ENCODE results near the gene SFRP2. TPM values are rescaled to one million over a fixed set of nuclear protein-coding genes. Genes with fewer than 3 reads are reported as not detected.
A peak's percentile ranks its signal among the peaks of the same experiment; 100 is the strongest.

SFRP2 gene, protein sequence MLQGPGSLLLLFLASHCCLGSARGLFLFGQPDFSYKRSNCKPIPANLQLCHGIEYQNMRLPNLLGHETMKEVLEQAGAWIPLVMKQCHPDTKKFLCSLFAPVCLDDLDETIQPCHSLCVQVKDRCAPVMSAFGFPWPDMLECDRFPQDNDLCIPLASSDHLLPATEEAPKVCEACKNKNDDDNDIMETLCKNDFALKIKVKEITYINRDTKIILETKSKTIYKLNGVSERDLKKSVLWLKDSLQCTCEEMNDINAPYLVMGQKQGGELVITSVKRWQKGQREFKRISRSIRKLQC
- total RNA-seq = not detected

DNA sequence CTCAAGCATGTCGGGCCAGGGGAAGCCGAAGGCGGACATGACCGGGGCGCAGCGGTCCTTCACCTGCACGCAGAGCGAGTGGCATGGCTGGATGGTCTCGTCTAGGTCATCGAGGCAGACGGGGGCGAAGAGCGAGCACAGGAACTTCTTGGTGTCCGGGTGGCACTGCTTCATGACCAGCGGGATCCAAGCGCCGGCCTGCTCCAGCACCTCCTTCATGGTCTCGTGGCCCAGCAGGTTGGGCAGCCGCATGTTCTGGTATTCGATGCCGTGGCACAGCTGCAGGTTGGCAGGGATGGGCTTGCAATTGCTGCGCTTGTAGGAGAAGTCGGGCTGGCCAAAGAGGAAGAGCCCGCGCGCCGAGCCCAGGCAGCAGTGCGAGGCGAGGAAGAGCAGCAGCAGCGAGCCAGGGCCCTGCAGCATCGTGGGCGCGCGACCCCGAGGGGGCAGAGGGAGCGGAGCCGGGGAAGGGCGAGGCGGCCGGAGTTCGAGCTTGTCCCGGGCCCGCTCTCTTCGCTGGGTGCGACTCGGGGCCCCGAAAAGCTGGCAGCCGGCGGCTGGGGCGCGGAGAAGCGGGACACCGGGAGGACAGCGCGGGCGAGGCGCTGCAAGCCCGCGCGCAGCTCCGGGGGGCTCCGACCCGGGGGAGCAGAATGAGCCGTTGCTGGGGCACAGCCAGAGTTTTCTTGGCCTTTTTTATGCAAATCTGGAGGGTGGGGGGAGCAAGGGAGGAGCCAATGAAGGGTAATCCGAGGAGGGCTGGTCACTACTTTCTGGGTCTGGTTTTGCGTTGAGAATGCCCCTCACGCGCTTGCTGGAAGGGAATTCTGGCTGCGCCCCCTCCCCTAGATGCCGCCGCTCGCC, at the start of gene SFRP2:
Gene SFRP2 (minus strand): TSS at position 671 of the 864 bp plus-strand sequence. CDS start 248 bp downstream, at position 423.
- ATAC-seq = no peak
- H3K36me3 Mint-ChIP-seq = peaks cover 6 to 13% of the 10 kb centered on the region in 2 donors

DNA sequence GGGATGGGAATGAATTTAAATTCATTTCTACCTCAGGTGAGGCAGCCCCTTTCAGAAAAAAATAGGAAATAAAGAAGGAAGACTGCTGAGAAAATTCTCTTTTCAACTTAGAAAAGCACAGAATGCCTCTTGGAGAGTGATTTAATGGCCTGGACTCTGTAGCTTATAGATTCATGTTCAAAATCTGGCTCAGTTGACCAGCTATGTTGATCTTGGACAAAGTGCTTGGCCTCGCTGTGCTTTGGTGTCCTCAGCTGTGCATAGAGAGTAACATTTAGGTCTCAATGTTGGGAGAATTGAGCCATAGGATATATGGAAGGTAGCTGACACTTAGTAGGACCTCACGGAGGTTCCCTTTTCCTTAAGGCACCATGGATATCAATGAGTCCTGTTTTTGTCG, 49.7 kb upstream of the SFRP2 start:
- H3K36me3 Mint-ChIP-seq = no peaks in the 10 kb centered on the region
- ATAC-seq (no peak), DNase-seq (ENCODE audit: low spot score in 2 of 2) (no peak)
- no peak overlapping the region for H3K27ac Mint-ChIP-seq
- no peaks in the 10 kb centered on the region for H3K9me3 Mint-ChIP-seq

More for the DNA sequence above, at the start of gene SFRP2:
- H3K27ac Mint-ChIP-seq = no peak within 1 kb of the TSS
- no peaks in the 10 kb centered on the region for H3K9me3 Mint-ChIP-seq
- DNase-seq (ENCODE audit: low spot score in 2 of 2) = no peak

DNA sequence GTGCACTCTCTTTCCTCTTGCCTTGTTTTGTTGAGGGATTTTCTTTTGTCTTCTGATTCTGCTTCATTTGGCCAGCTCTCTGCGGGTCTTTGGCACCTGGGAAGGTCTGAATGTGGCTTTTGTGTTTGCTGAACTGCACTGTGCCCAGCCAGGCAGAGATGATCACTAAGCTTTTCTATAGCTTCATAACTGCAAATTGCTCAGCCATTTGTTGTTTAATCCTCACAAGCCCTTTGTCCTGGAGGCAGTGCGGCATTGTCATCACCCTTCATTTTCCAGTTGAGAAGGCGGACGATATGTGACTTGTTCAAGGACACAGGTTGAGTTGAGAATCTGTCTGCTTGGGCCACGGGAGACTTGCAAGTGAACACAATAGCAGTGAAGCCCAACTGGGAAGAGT, 46.0 kb upstream of the SFRP2 start:
- Mint-ChIP-seq H3K36me3 (no peaks in the 10 kb centered on the region), H3K27ac (no peak overlapping the region), H3K9me3 (no peaks in the 10 kb centered on the region)
- DNase-seq (ENCODE audit: low spot score in 2 of 2) (no peak), ATAC-seq (no peak)

DNA sequence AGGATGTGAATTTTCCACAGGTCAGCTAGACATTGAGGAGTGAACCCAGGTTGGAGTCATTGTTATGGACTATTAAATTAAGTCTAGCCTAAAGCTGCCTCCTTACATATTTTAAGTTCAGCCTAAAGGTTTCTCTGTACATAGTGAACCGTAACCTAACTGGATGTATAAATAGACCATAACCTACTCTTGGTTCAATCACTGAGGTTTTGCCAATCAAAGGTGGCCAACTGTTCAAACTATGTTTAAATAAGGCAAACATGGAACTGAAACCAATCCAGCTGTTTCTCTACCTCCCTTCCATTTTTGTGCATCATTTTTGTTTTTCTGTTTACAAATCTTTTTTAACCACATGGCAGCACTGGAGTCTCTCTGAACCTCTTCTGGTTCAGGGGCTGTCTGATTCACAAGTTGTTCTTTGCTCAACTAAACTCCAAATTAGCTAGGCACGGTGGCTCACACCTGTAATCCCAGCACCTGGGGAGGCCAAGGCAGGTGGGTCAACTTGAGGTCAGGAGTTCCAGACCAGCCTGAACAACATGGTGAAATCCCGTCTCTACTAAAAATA, 43.9 kb upstream of the SFRP2 start:
- no peak for ATAC-seq
- H3K27ac Mint-ChIP-seq = no peak overlapping the region
- DNase-seq (ENCODE audit: low spot score in 2 of 2) = no peak
- no peaks in the 10 kb centered on the region for H3K36me3 Mint-ChIP-seq
- H3K9me3 Mint-ChIP-seq = no peaks in the 10 kb centered on the region

DNA sequence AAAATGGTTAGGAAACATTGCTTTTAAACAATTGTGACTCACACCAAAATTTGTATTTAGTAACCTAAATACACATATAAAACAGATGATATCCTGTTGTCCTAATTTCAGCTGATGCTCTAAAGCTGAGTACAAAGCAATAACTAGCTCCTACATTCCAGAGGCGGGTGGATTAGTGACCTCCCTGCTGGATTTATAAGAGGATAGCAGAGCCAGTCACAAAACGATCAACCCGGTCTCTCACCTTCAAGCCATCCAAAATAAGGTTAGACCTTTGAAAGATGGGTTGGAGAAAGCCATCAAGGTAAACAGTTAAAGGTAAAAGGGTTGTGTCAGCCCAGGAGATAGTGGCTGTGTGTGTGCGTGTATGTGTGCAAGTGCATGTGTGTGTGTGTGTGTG, 43.2 kb upstream of the SFRP2 start:
- H3K27ac Mint-ChIP-seq = no peak overlapping the region
- ATAC-seq (no peak), DNase-seq (ENCODE audit: low spot score in 2 of 2) (no peak)
- no peaks in the 10 kb centered on the region for H3K9me3 Mint-ChIP-seq
- no peaks in the 10 kb centered on the region for H3K36me3 Mint-ChIP-seq

DNA sequence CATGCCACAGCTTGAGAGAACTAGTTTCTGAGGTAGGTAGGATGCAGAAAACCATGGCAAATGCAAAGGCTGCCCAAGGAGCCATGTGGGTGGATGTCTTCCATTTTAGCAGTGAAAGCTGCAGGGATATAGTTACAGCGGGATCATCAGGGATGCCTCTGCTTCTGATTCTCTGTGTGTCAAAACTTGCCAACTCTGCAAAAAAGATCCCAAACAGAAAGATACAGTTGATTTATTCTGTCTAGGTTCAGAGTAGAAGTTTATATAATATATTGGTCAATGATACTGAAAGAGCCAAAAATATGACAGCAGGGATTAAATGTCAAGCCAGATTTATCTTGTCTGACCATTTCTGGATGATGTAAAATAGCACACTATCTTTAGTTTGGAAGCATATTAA, 42.4 kb upstream of the SFRP2 start:
- Mint-ChIP-seq H3K36me3 (no peaks in the 10 kb centered on the region), H3K27ac (no peak overlapping the region), H3K9me3 (no peaks in the 10 kb centered on the region)
- no peak for DNase-seq (ENCODE audit: low spot score in 2 of 2)
- ATAC-seq = no peak

DNA sequence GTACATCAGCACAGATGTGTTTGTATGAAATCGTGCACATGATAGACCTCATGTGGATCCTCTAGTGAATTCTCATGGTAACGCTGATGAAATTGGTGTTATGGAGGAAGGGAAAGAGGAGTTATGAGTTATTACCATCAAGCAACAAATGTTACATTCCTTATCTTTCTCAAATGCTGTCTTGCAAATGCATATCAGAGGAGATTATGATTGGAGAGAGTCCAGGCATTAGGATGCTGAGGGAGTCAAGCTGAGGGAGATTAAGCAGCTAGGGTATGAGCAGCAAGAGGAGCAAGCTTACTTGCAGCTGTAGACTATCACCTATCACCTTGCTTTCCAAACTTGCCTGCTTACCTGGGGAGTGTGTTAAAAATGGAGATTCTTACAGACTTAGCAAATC, 36.8 kb upstream of the SFRP2 start:
- DNase-seq (ENCODE audit: low spot score in 2 of 2) (no peak), ATAC-seq (no peak)
- no peak overlapping the region for H3K27ac Mint-ChIP-seq
- no peaks in the 10 kb centered on the region for H3K9me3 Mint-ChIP-seq
- H3K36me3 Mint-ChIP-seq = no peaks in the 10 kb centered on the region

DNA sequence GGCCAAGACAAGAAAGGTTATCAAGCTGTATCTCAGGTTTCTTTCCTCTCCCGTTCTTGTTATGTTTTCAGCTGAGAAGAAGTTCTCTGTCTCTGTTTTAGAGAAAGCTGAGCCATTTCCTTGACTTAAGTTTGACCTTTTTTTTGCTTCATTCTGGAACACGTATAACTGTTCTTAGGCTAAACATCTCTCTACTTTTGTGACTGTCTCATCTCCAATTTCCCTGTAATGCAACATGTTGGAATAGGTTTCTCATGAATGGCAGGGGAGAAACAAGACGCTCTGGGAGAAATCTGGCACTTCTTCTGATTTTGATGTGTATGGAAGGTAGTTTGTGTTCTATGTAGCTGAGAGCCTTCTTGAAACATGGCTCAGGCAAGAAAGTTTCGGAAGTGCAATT, 36.2 kb upstream of the SFRP2 start:
- Mint-ChIP-seq H3K27ac (no peak overlapping the region), H3K36me3 (no peaks in the 10 kb centered on the region), H3K9me3 (no peaks in the 10 kb centered on the region)
- ATAC-seq (no peak), DNase-seq (ENCODE audit: low spot score in 2 of 2) (no peak)

DNA sequence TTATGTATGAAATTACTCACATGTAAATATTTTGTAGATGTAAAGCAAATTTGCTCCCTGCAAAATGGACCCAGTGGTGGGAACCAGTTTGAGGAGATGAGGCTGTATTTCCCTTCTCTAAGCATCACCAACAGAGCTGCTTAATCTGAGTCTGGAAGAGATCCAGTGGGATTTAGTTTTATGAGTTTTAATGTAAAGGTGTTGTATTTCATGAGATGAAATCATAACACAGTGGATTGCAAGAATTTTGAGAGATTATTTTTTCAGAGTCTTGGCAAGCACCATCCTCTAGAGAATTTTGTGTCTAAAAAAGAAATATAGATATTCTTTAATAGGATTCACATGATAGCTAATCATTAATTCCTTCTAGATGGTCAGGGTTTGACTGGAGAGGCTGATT, 35.6 kb upstream of the SFRP2 start:
- peaks cover 0 to 5% of the 10 kb centered on the region in 2 donors for H3K9me3 Mint-ChIP-seq
- DNase-seq (ENCODE audit: low spot score in 2 of 2) (no peak), ATAC-seq (no peak)
- H3K36me3 Mint-ChIP-seq = peaks cover 0 to 3% of the 10 kb centered on the region in 2 donors
- H3K27ac Mint-ChIP-seq = no peak overlapping the region

DNA sequence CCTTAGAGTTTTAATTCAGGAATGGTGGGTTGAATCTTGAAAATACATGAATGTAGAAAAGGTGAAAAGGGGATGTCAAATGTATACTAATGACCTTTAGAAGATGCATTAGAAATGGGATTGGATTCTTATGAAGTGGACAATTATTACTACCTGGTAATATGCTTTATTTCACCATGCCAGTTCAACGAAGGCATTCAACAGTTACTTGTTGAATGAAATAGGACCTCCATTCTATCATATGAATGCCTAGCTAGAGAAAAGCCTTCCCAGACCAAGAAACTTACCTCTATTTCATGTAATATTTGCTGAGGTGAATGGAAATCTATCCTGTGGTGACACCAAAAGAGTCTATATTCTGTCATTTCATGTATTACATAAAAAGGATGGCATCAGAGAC, 34.6 kb upstream of the SFRP2 start:
- ATAC-seq (no peak), DNase-seq (ENCODE audit: low spot score in 2 of 2) (no peak)
- Mint-ChIP-seq H3K9me3 (peaks cover 0 to 9% of the 10 kb centered on the region in 2 donors), H3K36me3 (peaks cover 0 to 7% of the 10 kb centered on the region in 2 donors), H3K27ac (no peak overlapping the region)

DNA sequence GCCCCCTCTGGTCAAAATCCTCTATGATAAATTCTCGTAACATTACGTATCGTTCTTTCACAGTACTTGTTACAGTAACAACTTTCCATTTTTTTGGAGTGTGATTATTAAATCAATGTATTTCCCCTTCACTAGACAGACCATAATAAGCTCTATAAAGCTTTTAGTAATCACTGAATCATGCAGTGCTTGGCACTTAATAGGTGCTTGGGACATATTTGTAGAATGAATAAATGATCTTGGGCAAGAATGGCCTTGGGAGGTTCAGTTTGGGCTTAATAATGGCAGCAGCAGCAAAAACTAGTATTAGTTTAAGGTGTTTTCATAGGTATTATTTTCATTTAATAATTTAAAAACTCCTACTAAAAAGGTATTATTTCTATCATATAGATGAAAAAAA, 33.4 kb upstream of the SFRP2 start:
- ATAC-seq = no peak
- DNase-seq (ENCODE audit: low spot score in 2 of 2) = no peak
- peaks cover 0 to 7% of the 10 kb centered on the region in 2 donors for H3K36me3 Mint-ChIP-seq
- no peak overlapping the region for H3K27ac Mint-ChIP-seq
- peaks cover 0 to 13% of the 10 kb centered on the region in 2 donors for H3K9me3 Mint-ChIP-seq

DNA sequence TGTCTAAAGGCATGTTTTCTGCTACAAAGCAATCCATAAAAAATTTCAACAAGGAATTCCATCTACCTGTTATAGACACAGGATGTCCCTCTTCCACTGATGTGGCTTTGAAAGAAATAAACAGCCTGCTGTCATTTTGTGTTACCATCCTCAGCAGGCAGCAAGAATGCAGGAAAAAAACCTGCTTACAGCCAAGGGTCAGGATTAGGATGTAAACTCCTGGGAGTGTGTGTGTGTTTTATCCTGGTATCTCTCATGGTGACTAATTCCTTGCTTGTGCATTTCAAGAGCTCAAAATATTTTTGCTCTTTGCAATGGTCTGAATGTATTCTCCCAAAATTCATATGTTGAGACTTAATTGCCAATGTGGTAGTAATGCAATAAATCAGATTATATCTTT, 28.6 kb upstream of the SFRP2 start:
- peaks cover 0 to 13% of the 10 kb centered on the region in 2 donors for H3K9me3 Mint-ChIP-seq
- DNase-seq (ENCODE audit: low spot score in 2 of 2) (no peak), ATAC-seq (no peak)
- H3K27ac Mint-ChIP-seq = no peak overlapping the region
- peaks cover 0 to 7% of the 10 kb centered on the region in 2 donors for H3K36me3 Mint-ChIP-seq

DNA sequence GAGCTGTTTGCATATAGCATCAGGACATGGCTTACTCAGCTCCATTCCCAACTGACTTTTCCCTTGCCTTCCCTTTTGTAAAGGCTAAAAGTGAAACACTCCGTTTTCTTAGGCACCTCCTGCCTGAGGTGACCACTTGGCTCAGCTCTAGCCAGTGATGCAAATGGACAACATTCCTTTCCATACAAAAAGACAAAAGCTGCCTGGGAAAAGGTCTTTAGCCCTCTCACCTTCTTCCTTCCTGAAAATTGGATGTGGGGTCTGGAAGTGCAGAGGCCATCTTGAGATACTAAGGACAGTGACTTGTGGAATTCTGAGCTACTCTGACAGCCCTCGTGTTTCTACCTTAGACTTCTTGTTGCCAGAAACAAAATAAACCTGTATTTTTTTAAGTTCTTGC, 27.7 kb upstream of the SFRP2 start:
- no peak for DNase-seq (ENCODE audit: low spot score in 2 of 2)
- Mint-ChIP-seq H3K36me3 (peaks cover 0 to 7% of the 10 kb centered on the region in 2 donors), H3K27ac (no peak overlapping the region), H3K9me3 (peaks cover 0 to 13% of the 10 kb centered on the region in 2 donors)
- ATAC-seq = no peak

DNA sequence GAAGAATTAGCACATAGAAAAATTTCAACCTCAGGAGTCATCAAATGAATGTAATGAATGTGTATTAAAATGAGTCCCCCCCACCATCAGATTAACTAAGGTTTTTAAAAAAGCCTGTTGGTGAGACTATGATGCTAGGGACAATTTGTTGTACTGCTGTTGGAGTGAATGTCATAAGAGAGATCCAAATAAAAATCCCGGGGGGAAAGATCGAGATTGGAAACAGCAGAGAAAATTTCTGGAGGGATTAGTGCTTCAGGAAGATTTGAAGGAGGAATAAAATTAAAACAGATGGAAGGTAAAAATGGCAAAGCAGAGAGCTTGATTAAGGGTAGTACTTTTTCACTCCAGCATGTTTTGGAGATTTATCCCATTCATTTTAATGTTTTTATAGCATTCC, 25.9 kb upstream of the SFRP2 start:
- Mint-ChIP-seq H3K36me3 (peaks cover 0 to 7% of the 10 kb centered on the region in 2 donors), H3K9me3 (peaks cover 0 to 11% of the 10 kb centered on the region in 2 donors), H3K27ac (no peak overlapping the region)
- no peak for DNase-seq (ENCODE audit: low spot score in 2 of 2)
- no peak for ATAC-seq

DNA sequence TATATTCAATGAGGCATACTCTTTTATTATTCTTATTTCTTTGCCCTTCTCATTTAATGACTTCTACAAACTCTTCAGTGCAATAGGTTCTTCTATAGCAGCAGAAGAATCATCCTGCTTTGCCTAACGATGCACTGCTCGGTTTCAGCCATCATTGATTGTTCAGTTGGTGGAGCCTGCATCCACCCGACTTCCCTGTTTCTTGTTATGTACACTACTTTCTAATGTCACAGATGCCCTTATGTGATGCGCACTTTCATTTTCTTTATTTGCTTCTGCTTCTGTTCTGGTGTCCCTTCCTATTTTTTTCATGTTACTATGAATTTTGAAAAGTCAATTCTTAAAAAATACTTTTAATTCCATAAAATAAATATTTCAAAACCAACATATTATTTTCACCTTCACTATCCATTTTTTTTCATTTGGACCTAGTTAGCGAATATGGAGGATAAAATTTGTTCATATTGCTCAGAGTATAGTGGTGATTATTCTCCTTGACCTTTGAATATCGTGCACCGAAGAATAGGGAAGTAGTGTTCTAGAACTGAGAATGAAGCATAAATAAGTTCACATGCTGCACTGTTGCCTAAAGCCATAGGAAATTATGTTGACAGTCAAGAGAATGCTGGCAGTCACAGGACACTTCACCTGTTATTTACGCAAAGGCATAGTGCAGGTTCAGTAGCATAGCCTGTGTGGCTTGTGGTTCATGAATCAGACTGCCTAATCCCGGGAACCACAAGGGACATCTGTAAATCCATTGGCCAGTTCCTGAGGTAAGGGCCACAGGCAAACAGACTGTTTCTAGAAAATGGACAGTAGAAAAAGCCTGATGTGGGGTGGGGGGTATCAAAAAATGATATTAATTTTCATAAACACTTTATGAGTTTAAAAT, 21.3 kb upstream of the SFRP2 start:
- DNase-seq (ENCODE audit: low spot score in 2 of 2) (no peak), ATAC-seq (no peak)
- peaks cover 0 to 4% of the 10 kb centered on the region in 2 donors for H3K9me3 Mint-ChIP-seq
- H3K27ac Mint-ChIP-seq = peak overlapping the region; percentile 46 to 65
- peaks cover 4 to 12% of the 10 kb centered on the region in 2 donors for H3K36me3 Mint-ChIP-seq

DNA sequence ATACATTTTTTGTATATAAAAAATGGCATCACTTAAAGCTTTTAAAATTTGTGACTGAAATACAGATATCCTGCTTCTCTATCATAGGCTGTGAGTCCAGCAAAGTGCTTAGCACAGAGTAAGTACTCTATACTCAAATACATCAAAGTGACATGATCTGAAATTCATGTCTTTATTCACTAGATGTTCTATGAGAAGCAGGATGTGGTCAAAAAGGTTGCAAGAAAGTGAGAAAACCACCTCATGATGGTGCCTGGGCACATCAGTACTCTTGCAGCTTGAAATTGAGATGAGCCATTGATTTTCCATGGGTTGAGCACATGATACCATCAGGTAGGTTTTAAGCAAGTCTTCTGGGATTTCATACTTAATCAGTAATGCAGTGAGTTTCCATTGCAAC, 20.4 kb upstream of the SFRP2 start:
- H3K27ac Mint-ChIP-seq = peak overlapping the region in 1 of 2 donors; percentile 46
- peak; percentile 92 to 94 for ATAC-seq
- peaks cover 0 to 4% of the 10 kb centered on the region in 2 donors for H3K9me3 Mint-ChIP-seq
- H3K36me3 Mint-ChIP-seq = peaks cover 4 to 12% of the 10 kb centered on the region in 2 donors
- peak in 1 of 2 donors; percentile 56 for DNase-seq (ENCODE audit: low spot score in 2 of 2)

All from activated naive CD4-positive, alpha-beta T cell treated with anti-CD3 and anti-CD28 coated beads, Interleukin-2, amount 50 U/mL, for 72 hours (primary cell).